Right cardiac atrium (tissue), 5 donors: ENCODE data around the gene EYS. TPM values are rescaled to one million over a fixed set of nuclear protein-coding genes. Genes with fewer than 3 reads are reported as not detected.

Experiments
- ATAC-seq, 2 donors: fragments of 200-7000 bp; cut with Tn5 transposase; one replicate each; pipeline versions ENCODE4 v1.8.0 to v1.9.1; 2020; ENCODE audit warnings: moderate library complexity in 2 of 2, mild to moderate bottlenecking in 1 of 2
- DNase-seq, 3 donors: peaks; one replicate each; pipeline ENCODE4 v3.0.0-alpha.2; 2020
- H3K27ac ChIP-seq: one replicate; pipeline ENCODE4 v1.5.1; 2013; ENCODE audit warnings: mild to moderate bottlenecking, low read length, control low read depth, moderate library complexity
- H3K27me3 ChIP-seq: one replicate; pipeline ENCODE4 v1.6.1; 2013; ENCODE audit not compliant: control insufficient read depth, insufficient read depth
- H3K4me1 ChIP-seq: one replicate; pipeline ENCODE4 v1.6.1; 2013; ENCODE audit warnings: low read length; ENCODE audit not compliant: control insufficient read depth, insufficient read depth
- H3K4me3 ChIP-seq: one replicate; pipeline ENCODE4 v1.5.1; 2013; ENCODE audit warnings: low read length, control low read depth
- H3K9me3 ChIP-seq: one replicate; pipeline ENCODE4 v1.6.1; 2013; ENCODE audit warnings: low read length; ENCODE audit not compliant: control insufficient read depth
- WGBS: extraction: QIAGEN DNeasy Blood & Tissue Kit; methylation state at CpG from one replicate; pipeline ENCODE4 v1.1.7; 2013; 5-methylcytosine and 5-hydroxymethylcytosine counted together
- intact Hi-C, 4 donors: fragments of 100-400 bp; cut with DNase I; formaldehyde crosslinking; loops; one replicate each; pipeline versions ENCODE4 v1.11.0 to v1.14.0; 2022 to 2023
- polyA plus RNA-seq: library from polyadenylated mRNA; stranded (reverse); fragments of 200-250 nt; gene quantifications from one replicate; pipeline ENCODE4 v1.2.3, GENCODE V29; 2013
- total RNA-seq, 4 donors: library from RNA; stranded (reverse); fragmentation: NEBNext Ultra II Directional; extraction: Animal tissue kit (Norgen Biotek cat#: 25700); gene quantifications; one replicate each; pipeline ENCODE4 v1.2.1, GENCODE V29; 2021
- donor health status: healthy with polysubstance abuse.
- donor health status: DM: no; HTN: yes; CAD: no.
- donor health status: DM: no; HTN: no; CAD: no.
- donor health status: DM: no; HTN: yes; CAD: no; lungs with severe emphysema.
- donor health status: DM: yes; HTN: yes; CAD: no.

EYS gene
- total and polyA plus RNA-seq, 5 donors: 0.02 to 0.24 (median 0.06) TPM; not detected in 2

DNA sequence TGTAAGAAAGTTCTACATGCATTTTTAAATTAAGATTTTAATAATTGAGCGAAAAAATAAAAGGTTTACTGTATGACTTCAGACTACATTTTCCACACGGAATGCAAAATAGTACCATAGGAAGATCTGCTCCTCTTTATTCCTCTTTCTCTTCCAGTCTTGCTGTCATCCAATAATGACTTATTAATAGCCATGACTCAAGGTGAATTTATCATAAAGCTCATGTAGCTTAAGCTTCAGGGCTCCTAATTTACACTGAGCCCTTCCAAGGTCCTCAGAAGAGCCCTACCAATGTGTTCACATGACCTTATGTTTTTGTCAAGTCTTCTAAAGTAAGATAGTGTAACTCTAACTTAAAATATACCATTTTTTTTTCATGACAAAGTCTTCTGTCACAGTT, 1561.4 kb downstream of the EYS start:
- ATAC-seq: no peak
- H3K27ac ChIP-seq: no peak overlapping the region
- WGBS: 87% methylated on average over 2 of the region's 2 CpGs
- H3K4me1 ChIP-seq: no peaks in the 10 kb centered on the region
- no peak for DNase-seq
- H3K9me3 ChIP-seq: no peaks in the 10 kb centered on the region
- no peak overlapping the region for H3K4me3 ChIP-seq
- H3K27me3 ChIP-seq: no peaks in the 10 kb centered on the region
- intact Hi-C loops: no loop called here

DNA sequence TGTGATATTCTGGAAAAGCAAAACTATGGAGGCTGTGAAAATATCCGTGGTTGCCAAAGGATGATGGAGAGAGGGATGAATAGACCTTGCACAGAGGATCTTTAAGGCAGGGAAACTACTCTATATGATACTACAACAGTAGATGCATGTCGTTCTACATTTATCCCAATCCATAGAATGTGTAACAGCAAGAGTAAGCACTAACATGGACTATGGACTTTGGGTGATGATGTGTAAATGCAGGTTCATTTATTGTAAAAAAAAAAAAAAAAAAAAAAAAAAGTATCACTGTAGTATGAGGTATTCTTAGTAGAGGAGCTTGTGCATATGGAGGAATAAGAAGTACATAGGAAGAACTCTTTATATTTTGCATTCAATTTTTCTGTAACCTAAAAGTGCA, 1563.9 kb downstream of the EYS start:
- no peaks in the 10 kb centered on the region for H3K4me1 ChIP-seq
- H3K27ac ChIP-seq: no peak overlapping the region
- H3K9me3 ChIP-seq: no peaks in the 10 kb centered on the region
- ATAC-seq: no peak
- 66% methylated on average over 2 of the region's 2 CpGs for WGBS
- DNase-seq: no peak
- intact Hi-C loops: no loop called here
- H3K27me3 ChIP-seq: no peaks in the 10 kb centered on the region
- no peak overlapping the region for H3K4me3 ChIP-seq

DNA sequence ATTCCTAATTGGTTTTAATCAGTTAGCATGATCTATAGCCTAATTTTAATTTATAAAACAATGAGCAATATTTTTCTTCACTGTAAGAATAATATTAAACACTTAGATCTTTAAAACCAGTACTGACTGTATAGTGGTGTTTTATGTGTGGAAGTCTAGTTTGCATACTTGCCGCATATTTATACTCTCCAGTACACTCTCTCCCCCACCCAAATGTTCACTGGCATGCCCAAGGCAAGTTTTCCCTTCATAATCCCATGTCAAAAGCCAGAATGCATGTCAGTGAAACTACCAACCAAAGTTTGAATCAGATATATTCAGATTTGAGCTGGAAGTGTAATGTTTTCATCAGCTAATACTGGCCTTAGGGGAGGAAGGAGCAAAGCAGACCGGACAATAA, 1565.3 kb downstream of the EYS start:
- intact Hi-C loops: no loop called here
- Histone ChIP-seq H3K4me1 (no peaks in the 10 kb centered on the region), H3K27ac (no peak overlapping the region), H3K27me3 (no peaks in the 10 kb centered on the region), H3K4me3 (no peak overlapping the region), H3K9me3 (no peaks in the 10 kb centered on the region)
- WGBS: 84% methylated on average over 2 of the region's 2 CpGs
- no peak for DNase-seq
- ATAC-seq: no peak

DNA sequence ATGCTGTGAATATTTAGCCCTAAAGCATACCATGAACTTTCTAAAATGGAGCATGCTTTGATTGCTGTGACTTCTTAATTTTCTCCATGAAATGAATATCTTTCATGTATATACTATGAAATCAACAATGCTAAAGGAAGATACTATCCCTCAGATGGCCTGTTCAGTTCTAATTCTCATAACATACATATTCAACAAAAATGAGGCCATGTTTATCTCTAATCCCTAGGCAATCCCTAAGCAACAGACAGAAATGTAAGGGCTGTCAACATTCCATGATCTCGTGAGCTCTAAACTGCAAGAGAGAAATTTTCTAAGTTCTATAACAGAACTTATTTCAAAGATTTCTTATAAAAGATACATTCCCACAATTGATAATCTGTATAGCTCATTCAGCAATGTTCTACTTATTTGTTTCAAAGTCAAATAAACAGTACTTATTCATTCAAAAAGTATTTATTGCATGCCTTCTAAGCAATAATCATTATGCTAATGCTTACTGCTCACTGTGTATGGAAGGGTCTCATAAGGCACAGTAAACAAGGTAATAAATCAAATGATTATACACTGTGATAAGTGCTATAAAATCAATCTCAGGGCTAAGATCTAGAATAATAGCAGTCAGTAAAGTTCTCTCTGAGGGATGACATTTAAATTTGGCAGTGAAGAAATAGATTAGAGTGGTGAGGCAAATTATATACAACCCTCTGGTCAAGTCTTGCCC, 1578.6 kb downstream of the EYS start:
- no peaks in the 10 kb centered on the region for H3K27me3 ChIP-seq
- intact Hi-C loops: no loop called here

DNA sequence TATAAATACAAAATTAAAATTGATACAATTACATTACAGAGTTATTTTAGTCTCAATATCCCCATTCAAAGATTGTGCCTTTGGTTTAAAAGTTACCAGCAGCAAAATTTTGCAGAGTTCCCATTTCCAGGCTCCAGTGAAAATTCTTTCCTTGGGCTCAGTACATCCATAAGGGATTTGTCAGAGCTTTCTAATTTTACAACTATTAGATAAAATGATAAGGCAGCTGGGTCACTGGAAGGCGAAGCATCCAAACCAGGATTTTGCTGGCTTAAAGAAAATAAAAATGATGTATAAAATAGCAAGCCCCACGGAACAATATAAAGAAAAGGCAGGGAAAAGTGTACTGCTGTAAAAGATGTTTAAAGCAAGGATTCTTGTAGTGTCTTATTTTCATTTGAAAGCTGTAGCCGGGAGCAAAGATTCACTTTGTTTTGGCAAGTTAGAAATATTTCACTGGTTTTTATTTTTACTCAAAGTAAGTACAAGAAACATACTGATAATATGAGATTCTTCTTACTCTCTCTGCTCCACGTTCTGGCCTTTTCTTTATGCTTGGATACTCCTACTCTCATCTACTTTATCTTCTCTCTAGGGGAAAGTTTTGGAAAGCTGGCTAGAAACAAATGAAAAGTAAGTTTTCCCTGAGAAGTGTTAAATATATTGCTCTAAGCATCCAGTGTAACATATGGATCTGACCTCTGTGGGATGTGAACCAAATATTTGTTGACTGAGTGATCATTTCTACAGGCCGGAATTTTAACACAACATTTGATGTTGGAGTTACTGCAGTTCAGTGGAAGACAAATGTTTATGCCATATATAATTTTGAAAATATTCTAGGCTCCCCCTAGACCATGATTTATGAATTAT, 1583.0 kb downstream of the EYS start:
- Histone ChIP-seq H3K4me1 (no peaks in the 10 kb centered on the region), H3K4me3 (no peak overlapping the region), H3K9me3 (no peaks in the 10 kb centered on the region), H3K27me3 (no peaks in the 10 kb centered on the region), H3K27ac (no peak overlapping the region)
- 43% methylated on average over 5 of the region's 5 CpGs for WGBS
- intact Hi-C loops: no loop called here
- ATAC-seq (no peak), DNase-seq (no peak)

More for the DNA sequence above, 1578.6 kb downstream of the EYS start:
- H3K4me1 ChIP-seq: no peaks in the 10 kb centered on the region
- no peak overlapping the region for H3K27ac ChIP-seq
- no peak for ATAC-seq
- H3K4me3 ChIP-seq: no peak overlapping the region
- no peak for DNase-seq
- WGBS: 60% methylated on average over 1 of the region's 1 CpG
- no peaks in the 10 kb centered on the region for H3K9me3 ChIP-seq

DNA sequence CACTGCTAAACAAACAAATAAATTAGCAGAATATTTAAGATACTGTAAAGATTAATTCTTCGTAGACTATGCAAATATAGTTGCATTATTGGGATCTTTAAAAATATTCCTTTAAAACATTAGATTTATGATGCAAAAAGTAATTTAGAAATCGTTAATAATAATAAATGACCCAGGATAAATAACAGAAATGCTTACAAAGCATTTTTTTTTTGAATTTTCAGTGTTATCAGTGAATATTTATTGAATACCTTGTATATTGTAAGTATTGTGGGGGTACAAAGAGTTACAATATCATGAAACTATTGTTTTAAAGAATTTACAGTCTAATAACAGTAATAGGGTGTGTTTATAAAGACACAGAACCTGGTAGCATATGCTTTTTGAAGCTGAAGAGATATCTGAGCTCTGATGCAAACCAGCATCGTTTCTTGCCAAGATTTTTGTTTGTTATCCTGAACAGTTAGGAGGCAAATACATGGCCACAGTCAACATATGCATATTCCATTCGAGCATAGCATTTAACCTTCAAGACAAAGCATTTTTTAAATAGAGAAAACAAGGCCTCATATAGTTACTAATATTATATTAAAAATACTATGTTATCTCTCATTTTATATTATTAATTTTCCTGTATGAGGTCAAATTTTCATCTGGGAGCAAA, 1584.2 kb downstream of the EYS start:
- Histone ChIP-seq H3K4me1 (no peaks in the 10 kb centered on the region), H3K27ac (no peak overlapping the region), H3K9me3 (no peaks in the 10 kb centered on the region), H3K27me3 (no peaks in the 10 kb centered on the region), H3K4me3 (no peak overlapping the region)
- WGBS: 52% methylated on average over 4 of the region's 4 CpGs
- ATAC-seq: no peak
- intact Hi-C loops: no loop called here
- DNase-seq: no peak

DNA sequence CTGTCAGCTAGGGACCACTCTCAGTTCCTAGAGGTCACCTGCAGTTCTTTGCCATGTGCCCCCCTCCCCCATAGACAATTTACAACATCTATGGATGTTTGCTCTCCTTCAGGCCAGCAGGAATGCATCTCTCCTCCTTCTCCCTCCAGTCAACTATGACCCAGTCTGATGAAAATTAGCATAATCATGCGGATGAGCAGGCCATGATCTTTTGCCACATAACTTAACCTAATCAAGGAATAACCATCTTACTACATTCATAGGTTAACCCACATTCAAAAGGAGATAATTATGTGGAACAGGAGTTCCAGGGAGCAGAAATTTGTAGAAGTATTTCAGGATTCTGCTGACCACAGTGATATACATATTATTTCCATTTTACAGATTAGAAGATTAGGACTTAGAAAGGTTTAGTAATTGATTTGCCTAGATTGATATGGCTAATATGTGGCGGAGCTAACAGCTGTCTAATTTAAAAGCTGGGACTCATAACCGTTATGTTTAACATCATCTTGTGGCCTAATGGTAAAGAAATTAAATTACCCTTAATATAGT, 1585.9 kb downstream of the EYS start:
- ATAC-seq (no peak), DNase-seq (no peak)
- WGBS: 91% methylated on average over 3 of the region's 3 CpGs
- no peaks in the 10 kb centered on the region for H3K9me3 ChIP-seq
- no peaks in the 10 kb centered on the region for H3K4me1 ChIP-seq
- no peak overlapping the region for H3K27ac ChIP-seq
- no peaks in the 10 kb centered on the region for H3K27me3 ChIP-seq
- no peak overlapping the region for H3K4me3 ChIP-seq
- intact Hi-C loops: no loop called here

DNA sequence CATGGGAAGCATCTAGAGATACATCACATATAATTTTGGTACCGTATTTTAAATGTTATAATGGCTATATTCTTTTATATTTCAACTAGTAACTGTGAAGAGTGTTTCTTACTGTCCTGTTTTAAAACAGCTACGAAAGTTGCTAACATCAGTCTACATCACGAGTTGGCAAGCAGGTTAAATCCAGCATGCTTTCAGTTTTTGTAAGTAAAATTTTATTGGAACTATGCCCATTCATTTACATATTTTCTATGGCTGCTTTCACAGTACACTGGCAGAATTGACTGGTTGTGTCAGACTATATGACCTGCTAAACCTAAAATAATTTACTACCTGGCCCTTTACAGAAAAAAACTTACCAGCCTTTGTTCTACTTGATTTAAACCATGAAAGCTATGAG, 1593.3 kb downstream of the EYS start:
- intact Hi-C loops: no loop called here
- H3K27me3 ChIP-seq: no peaks in the 10 kb centered on the region
- WGBS: 64% methylated on average over 3 of the region's 3 CpGs

DNA sequence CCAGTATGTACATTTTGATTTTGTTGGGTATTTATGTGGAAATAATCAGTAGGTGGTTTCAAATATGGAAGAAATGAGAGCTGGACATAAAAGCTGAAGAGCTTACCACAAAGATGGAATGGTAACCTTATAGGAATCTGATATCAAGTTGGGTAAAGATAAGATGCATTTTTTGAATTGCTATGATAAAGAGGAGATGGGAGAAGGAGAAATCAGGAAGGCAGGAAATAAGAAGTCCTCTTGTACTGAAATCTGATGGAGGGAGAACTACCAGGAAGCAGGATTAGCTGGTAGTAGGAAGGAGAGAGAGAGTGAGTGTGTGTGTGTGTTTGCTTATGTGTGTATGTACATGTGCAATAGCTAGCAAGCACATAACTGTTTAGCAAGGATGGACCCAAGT, 1603.0 kb downstream of the EYS start:
- Histone ChIP-seq H3K27me3 (no peaks in the 10 kb centered on the region), H3K4me1 (no peaks in the 10 kb centered on the region), H3K9me3 (no peaks in the 10 kb centered on the region), H3K4me3 (no peak overlapping the region), H3K27ac (no peak overlapping the region)
- no peak for DNase-seq
- ATAC-seq: no peak
- intact Hi-C loops: no loop called here

More for the DNA sequence above, 1593.3 kb downstream of the EYS start:
- DNase-seq (no peak), ATAC-seq (no peak)
- no peaks in the 10 kb centered on the region for H3K9me3 ChIP-seq
- H3K27ac ChIP-seq: no peak overlapping the region
- H3K4me1 ChIP-seq: no peaks in the 10 kb centered on the region
- H3K4me3 ChIP-seq: no peak overlapping the region

DNA sequence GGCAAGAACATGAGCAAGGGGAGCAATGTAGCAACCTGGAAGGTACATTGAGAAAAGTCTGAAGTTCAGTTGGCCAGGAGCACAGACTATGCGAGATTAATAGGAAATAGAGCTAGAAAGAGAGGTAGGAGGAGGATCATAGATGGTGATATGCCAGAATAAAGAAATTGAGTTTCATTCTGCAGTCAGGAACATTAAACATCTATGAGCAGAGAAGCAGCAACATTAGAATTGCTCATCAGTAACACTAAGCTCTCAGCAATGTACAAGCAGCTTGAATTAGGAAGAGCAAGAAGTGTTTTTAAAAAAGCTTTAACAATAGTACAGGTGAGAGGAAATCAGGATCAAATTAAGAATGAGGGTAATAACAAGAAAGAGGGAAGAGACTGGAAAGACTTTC, 1603.5 kb downstream of the EYS start:
- DNase-seq (no peak), ATAC-seq (no peak)
- Histone ChIP-seq H3K4me1 (no peaks in the 10 kb centered on the region), H3K4me3 (no peak overlapping the region), H3K27me3 (no peaks in the 10 kb centered on the region), H3K9me3 (no peaks in the 10 kb centered on the region), H3K27ac (no peak overlapping the region)
- 52% methylated on average over 1 of the region's 1 CpG for WGBS
- intact Hi-C loops: no loop called here
